Aorta (tissue), 5 donors: Measurements from ENCODE around the gene PLG. TPM values are rescaled to one million over a fixed set of nuclear protein-coding genes. Genes with fewer than 3 reads are reported as not detected.

ENCODE experiments used
- ATAC-seq: fragments of 200-7000 bp; cut with Tn5 transposase; one replicate; pipeline ENCODE4 v1.9.1; 2022; ENCODE audit warnings: moderate library complexity; ENCODE audit not compliant: low FRiP score
- DNase-seq, 2 donors: peaks; one replicate each; pipeline ENCODE4 v3.0.0-alpha.2; 2020
- H3K27ac ChIP-seq, 2 donors: one replicate each; pipeline ENCODE4 v1.5.1; 2013; ENCODE audit warnings: low read length in 2 of 2, mild to moderate bottlenecking in 2 of 2, moderate library complexity in 2 of 2, control low read depth in 1 of 2, inconsistent platforms in 1 of 2, low read depth in 1 of 2
- H3K27me3 ChIP-seq, 2 donors: one replicate each; pipeline ENCODE4 v1.6.1; 2013; ENCODE audit warnings: control low read depth in 1 of 2, low read length in 1 of 2, mild to moderate bottlenecking in 1 of 2, moderate library complexity in 1 of 2; ENCODE audit not compliant: insufficient read depth in 2 of 2, control insufficient read depth in 1 of 2
- H3K36me3 ChIP-seq, 2 donors: one replicate each; pipeline ENCODE4 v1.6.1; 2013; ENCODE audit warnings: control low read depth in 1 of 2, low read length in 1 of 2, mild to moderate bottlenecking in 1 of 2; ENCODE audit not compliant: insufficient read depth in 2 of 2, control insufficient read depth in 1 of 2
- H3K4me1 ChIP-seq, 2 donors: one replicate each; pipeline ENCODE4 v1.6.1; 2013; ENCODE audit warnings: low read length in 2 of 2, control low read depth in 1 of 2, mild to moderate bottlenecking in 1 of 2, moderate library complexity in 1 of 2; ENCODE audit not compliant: insufficient read depth in 2 of 2, control insufficient read depth in 1 of 2
- H3K4me3 ChIP-seq, 2 donors: one replicate each; pipeline ENCODE4 v1.5.1; 2013; ENCODE audit warnings: low read length in 2 of 2, control low read depth in 1 of 2, mild to moderate bottlenecking in 1 of 2
- H3K9me3 ChIP-seq: one replicate; pipeline ENCODE4 v1.6.1; 2013; ENCODE audit warnings: mild to moderate bottlenecking, low read length; ENCODE audit not compliant: control insufficient read depth
- WGBS, 2 donors: extraction: QIAGEN DNeasy Blood & Tissue Kit; methylation state at CpG; one replicate each; pipeline ENCODE4 v1.1.7; 2013; 5-methylcytosine and 5-hydroxymethylcytosine counted together
- intact Hi-C, 2 donors: fragments of 100-400 bp; cut with DNase I; formaldehyde crosslinking; loops; one replicate each; pipeline versions ENCODE4 v1.14.2 to v1.15.0; 2022
- polyA plus RNA-seq, 2 donors: library from polyadenylated mRNA; stranded (reverse); fragments of 200-250 nt; gene quantifications; one replicate each; pipeline ENCODE4 v1.2.3, GENCODE V29; 2013
- total RNA-seq, 2 donors: library from RNA; stranded (reverse); fragmentation: NEBNext Ultra II Directional; extraction: Animal tissue kit (Norgen Biotek cat#: 25700); gene quantifications; one replicate each; pipeline ENCODE4 v1.2.1, GENCODE V29; 2021
- donor health status: healthy with polysubstance abuse.
- donor health status: Bipolar disorder and iron deficiency.
- donor health status: DM: no; HTN: no; CAD: no.
- donor health status: DM: no; HTN: no; CAD: no.
- donor health status: DM: yes; HTN: yes; CAD: no.

The PLG gene
- total and polyA plus RNA-seq, 4 donors, result 1.3 TPM; not detected in 3

DNA sequence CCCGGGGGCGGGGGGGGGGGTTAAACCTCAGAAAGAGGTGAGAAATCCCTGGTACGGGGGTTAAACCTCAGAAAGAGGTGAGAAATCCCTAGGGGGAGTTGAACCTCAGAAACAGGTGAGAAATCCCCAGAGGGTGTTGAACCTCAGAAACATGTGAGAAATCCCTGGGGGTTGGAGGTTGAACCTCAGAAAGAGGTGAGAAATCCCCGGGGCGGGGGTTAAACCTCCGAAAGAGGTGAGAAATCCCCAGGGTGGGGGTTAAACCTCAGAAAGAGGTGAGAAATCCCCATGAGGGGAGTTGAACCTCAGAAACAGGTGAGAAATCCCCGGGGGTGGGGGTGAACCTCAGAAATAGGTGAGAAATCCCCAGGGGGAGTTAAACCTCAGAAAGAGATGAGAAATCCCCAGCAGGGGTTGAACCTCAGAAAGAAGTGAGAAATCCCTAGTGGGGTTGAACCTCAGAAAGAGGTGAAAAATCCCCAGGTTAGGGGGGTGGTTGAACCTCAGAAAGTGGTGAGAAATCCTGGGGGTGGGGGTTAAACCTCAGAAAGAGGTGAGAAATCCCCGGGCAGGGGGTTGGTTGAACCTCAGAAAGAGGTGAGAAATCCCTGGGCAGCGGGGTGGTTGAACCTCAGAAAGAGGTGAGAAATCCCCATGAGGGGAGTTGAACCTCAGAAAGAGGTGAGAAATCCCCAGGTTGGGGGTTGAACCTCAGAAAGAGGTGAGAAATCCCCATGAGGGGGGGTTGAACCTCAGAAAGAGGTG is 87.4 kb downstream of the PLG start:
- 73 to 81% methylated on average over 8 to 9 of the region's 9 CpGs for WGBS, 2 donors
- no peaks in the 10 kb centered on the region for H3K9me3 ChIP-seq
- H3K4me1 ChIP-seq, result no peaks in the 10 kb centered on the region
- no peaks in the 10 kb centered on the region for H3K27me3 ChIP-seq
- DNase-seq (no peak), ATAC-seq (no peak)
- no peak overlapping the region for H3K27ac ChIP-seq
- no peak overlapping the region for H3K4me3 ChIP-seq
- no peaks in the 10 kb centered on the region for H3K36me3 ChIP-seq
- intact Hi-C loops, result no loop called here

DNA sequence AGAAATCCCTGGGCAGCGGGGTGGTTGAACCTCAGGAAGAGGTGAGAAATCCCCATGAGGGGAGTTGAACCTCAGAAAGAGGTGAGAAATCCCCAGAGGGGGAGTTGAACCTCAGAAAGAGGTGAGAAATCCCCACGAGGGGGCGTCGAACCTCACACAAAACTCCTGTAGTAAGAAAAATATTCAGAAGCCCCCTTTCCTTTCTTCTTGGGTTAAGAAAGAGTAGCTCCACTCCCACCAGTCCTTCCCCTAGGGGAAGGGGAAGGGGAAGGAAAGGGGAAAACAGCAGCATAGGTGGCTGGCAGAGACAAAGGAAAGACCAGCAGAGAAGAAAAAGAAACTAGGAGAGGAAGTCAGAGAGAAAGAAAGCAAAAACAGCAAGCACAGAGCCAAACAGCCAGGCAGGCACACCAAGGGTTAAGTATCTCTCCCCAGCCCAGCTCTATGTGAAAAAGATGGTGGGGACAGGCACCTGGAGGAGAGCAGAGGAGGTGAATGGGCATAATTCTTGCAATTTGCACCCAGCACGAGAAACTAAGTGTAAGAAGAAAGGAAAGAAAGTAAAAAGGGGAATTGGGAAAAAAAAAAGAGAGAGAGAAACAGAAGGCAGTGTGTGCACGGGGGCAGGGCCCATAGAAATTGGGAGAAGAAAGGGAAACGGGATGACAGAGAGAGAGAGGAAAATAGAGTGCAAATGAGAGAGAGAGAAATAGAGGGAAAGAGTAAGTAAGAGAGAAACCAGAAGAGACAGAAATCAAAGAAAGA is 88.2 kb downstream of the PLG start:
- no peak overlapping the region for H3K4me3 ChIP-seq
- WGBS, 2 donors, result 39 to 45% methylated on average over 7 of the region's 7 CpGs
- DNase-seq, result no peak
- intact Hi-C loops, result no loop called here
- H3K36me3 ChIP-seq, result no peaks in the 10 kb centered on the region
- H3K27ac ChIP-seq, result no peak overlapping the region
- no peak for ATAC-seq
- H3K27me3 ChIP-seq, result no peaks in the 10 kb centered on the region
- H3K4me1 ChIP-seq, result no peaks in the 10 kb centered on the region
- H3K9me3 ChIP-seq, result no peaks in the 10 kb centered on the region

DNA sequence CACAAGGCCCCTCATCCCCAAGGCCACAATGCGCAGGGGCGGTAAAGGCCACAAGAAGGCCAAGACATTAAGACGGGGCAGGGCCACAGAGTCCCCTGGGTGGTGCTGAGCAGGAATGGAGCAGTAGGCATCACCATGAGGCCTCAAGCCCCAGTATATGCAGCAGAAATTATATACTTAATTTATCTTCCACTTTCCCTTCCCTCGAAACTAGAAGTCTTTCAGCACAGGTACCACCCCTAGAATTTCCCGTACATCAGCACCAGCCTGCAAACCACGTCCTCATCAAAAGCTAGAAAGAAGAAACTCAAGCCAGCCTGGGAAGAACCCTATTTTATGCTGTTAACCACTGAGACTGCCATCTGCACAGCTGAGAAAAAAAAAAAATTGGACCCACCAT is 89.4 kb downstream of the PLG start:
- no peaks in the 10 kb centered on the region for H3K4me1 ChIP-seq
- DNase-seq, result no peak
- H3K27me3 ChIP-seq, result no peaks in the 10 kb centered on the region
- no peak for ATAC-seq
- no peak overlapping the region for H3K4me3 ChIP-seq
- no peak overlapping the region for H3K27ac ChIP-seq
- H3K36me3 ChIP-seq, result no peaks in the 10 kb centered on the region
- no peaks in the 10 kb centered on the region for H3K9me3 ChIP-seq
- intact Hi-C loops, result no loop called here
- 86 to 87% methylated on average over 6 of the region's 6 CpGs for WGBS, 2 donors

DNA sequence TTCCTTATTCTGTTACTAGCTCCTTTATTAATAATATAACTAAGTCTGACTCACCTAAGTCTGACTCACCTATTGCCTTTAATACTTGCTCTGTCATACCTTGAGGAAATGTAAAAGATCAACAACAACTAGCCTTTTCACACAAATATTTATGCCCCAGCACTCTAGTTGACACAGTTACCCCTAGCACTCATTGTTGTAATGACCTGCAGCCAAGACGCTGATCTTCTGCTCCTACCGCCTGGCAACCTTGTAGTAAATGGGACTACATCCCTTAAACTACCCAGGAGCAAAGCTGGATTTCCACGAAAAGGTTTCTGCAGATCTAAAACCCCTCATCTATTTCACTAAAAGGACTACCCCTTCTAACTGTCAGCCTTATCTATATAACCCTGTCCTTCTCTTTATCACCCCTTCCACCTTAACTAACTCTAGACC is 90.0 kb downstream of the PLG start:
- ATAC-seq, result no peak
- Histone ChIP-seq H3K27ac (no peak overlapping the region), H3K27me3 (no peaks in the 10 kb centered on the region), H3K36me3 (no peaks in the 10 kb centered on the region), H3K9me3 (no peaks in the 10 kb centered on the region), H3K4me3 (no peak overlapping the region), H3K4me1 (no peaks in the 10 kb centered on the region)
- 91 to 93% methylated on average over 3 of the region's 3 CpGs for WGBS, 2 donors
- DNase-seq, result no peak
- intact Hi-C loops, result no loop called here

DNA sequence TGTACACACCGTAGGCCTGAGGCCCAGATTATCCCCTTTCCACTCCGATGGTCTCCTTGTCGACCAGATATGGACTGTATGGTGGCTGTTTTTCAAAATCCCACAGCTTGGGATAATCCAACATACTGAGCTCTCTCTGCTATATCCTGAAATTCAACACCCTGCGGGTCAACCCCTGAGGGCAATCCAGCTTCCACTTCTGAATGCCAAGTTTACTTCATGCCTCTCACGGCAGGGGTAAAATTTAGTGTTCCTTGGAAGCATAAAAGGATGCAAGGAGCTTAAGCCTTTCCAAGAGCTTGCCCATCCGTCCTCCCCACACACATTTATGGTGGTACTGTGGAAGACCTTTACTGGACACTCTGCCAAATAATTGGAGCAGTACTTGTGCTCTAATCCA is 90.7 kb downstream of the PLG start:
- intact Hi-C loops, result no loop called here
- Histone ChIP-seq H3K4me3 (no peak overlapping the region), H3K27me3 (no peaks in the 10 kb centered on the region), H3K36me3 (no peaks in the 10 kb centered on the region), H3K4me1 (no peaks in the 10 kb centered on the region), H3K27ac (no peak overlapping the region), H3K9me3 (no peaks in the 10 kb centered on the region)
- DNase-seq (no peak), ATAC-seq (no peak)
- 71 to 72% methylated on average over 6 of the region's 6 CpGs for WGBS, 2 donors

DNA sequence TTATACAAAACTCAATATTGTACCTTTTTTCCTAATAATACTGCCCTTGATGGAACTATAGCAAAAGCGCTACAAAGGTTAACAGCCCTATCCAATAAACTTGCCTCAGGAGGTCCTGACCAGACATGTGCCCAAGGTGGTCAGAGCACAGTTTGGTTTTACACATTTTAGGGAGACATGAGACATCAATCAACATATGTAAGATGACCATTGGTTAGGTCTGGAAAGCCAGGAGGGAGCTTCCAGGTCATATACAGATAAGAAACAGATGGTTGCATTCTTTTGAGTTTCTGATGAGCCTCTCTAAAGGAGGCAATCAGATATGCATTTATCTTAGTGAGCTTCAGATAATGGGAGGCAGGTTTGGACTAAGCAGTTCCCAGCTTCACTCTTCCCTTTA is 91.6 kb downstream of the PLG start:
- H3K4me3 ChIP-seq, result no peak overlapping the region
- H3K4me1 ChIP-seq, result no peaks in the 10 kb centered on the region
- DNase-seq (no peak), ATAC-seq (no peak)
- no peaks in the 10 kb centered on the region for H3K36me3 ChIP-seq
- intact Hi-C loops, result no loop called here
- no peaks in the 10 kb centered on the region for H3K9me3 ChIP-seq
- no peaks in the 10 kb centered on the region for H3K27me3 ChIP-seq
- WGBS, 2 donors, result 81 to 98% methylated on average over 1 of the region's 1 CpG
- no peak overlapping the region for H3K27ac ChIP-seq

DNA sequence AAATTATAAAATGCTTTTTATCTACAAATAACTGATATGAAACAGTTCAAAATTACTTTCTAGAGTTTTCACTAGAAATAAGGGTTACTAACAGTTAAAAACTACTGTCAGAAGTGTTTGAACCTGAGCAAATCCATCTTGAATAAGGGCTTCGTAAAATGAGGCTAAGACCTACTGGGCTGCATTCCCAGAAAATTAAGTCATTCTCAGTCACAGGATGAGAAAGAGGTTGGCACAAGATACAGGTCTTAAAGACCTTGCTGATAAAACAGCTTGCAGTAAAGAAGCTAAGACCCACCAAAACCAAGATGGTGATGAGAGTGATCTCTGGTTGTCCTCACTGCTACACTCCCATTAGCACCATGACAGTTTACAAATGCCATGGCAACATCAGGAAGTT is 93.7 kb downstream of the PLG start:
- Histone ChIP-seq H3K9me3 (no peaks in the 10 kb centered on the region), H3K4me1 (no peaks in the 10 kb centered on the region), H3K4me3 (no peak overlapping the region), H3K27ac (no peak overlapping the region), H3K36me3 (no peaks in the 10 kb centered on the region), H3K27me3 (no peaks in the 10 kb centered on the region)
- intact Hi-C loops, result no loop called here
- DNase-seq (no peak), ATAC-seq (no peak)
- WGBS, 2 donors, result 2 to 6% methylated on average over 1 of the region's 1 CpG

DNA sequence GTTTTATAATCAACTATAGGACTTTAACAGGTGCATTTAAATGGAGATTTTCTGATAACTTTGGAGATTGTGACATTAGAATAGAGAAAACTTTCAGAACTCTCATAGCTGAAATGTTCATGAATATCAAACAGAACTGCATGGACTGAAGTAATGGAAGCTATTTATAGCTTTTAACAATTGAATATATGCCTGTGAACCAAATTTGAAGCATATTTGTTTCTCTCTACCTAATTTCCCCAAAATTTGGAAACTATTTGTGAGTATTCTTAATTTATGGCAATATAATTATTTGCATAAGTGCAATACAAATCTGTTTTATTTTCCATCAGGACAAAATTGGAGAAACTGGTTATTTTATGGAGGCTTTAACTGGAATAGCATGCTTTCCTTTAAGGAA is 96.6 kb downstream of the PLG start:
- ATAC-seq, result no peak
- no peaks in the 10 kb centered on the region for H3K9me3 ChIP-seq
- H3K4me3 ChIP-seq, result no peak overlapping the region
- DNase-seq, result no peak
- H3K27ac ChIP-seq, result no peak overlapping the region
- H3K4me1 ChIP-seq, result no peaks in the 10 kb centered on the region
- H3K27me3 ChIP-seq, result no peaks in the 10 kb centered on the region
- intact Hi-C loops, result no loop called here
- no peaks in the 10 kb centered on the region for H3K36me3 ChIP-seq
